Measurements from ENCODE around the gene SSMEM1. TPM values are rescaled to one million over a fixed set of nuclear protein-coding genes. Genes with fewer than 3 reads are reported as not detected.

SSMEM1 gene
- total RNA-seq, 6 donors from 2014 or later, result not detected

Other genes with a start within 250 kb of the SSMEM1 start
- gene ZC3HC1, start 156.5 kb upstream of the SSMEM1 start, total RNA-seq, result 10 to 100 TPM in 3 of 6 donors, 1 to 10 TPM in 3; 6.4 to 15.1 (median 10.6) TPM
- 10 to 100 TPM in 5 of 6 donors, 1 to 10 TPM in 1; 8.8 to 33.9 (median 25.3) TPM for gene KLHDC10, start 137.3 kb upstream of the SSMEM1 start, total RNA-seq
- 10 to 100 TPM in 5 of 6 donors, 1 to 10 TPM in 1; 6.2 to 23.3 (median 14.7) TPM for gene TMEM209, start 2.5 kb upstream of the SSMEM1 start, total RNA-seq
- 1 to 10 TPM in 2 of 6 donors, not detected in 4; 1.1 to 2.8 TPM for gene CPA2, start 59.0 kb downstream of the SSMEM1 start, total RNA-seq
- gene CPA4, start 85.3 kb downstream of the SSMEM1 start, total RNA-seq, result under 1 TPM in 2 of 6 donors, not detected in 4; 0.20 to 0.34 TPM
- gene CPA5, start 137.0 kb downstream of the SSMEM1 start, total RNA-seq, result not detected
- gene CPA1, start 172.6 kb downstream of the SSMEM1 start, total RNA-seq, result 10 to 100 TPM in 2 of 6 donors, not detected in 4; 12.6 to 21.8 TPM
- 10 to 100 TPM in 1 of 6 donors, 1 to 10 TPM in 5; 4.3 to 11.5 (median 7.2) TPM for gene CEP41, start 233.2 kb downstream of the SSMEM1 start, total RNA-seq